Activated CD4-positive, alpha-beta T cell treated with anti-CD3 and anti-CD28 coated beads for 24 hours (primary cell): ENCODE data around the gene TMPRSS9.
"Not testable (repeated sequence)": the region's sequence is repeated elsewhere in the genome, so short reads cannot be mapped to it uniquely, and the experiment has no call there.

Source experiments
- DNase-seq, 2 donors: peaks; one replicate each; pipeline ENCODE4 v3.0.0-alpha.2; 2020; ENCODE audit warnings: low read depth in 2 of 2

The TMPRSS9 gene

GRCh38 chr19:2342656-2343288 is 17.3 kb upstream of the TMPRSS9 start:
- no peak for DNase-seq

- no peak for DNase-seq
Measured at GRCh38 chr19:2343289-2343982, 16.6 kb upstream of the TMPRSS9 start.

- DNase-seq: no peak
Measured at GRCh38 chr19:2344381-2344870, 15.6 kb upstream of the TMPRSS9 start.

- no peak for DNase-seq
Measured at GRCh38 chr19:2345076-2345475, 15.0 kb upstream of the TMPRSS9 start.

DNA sequence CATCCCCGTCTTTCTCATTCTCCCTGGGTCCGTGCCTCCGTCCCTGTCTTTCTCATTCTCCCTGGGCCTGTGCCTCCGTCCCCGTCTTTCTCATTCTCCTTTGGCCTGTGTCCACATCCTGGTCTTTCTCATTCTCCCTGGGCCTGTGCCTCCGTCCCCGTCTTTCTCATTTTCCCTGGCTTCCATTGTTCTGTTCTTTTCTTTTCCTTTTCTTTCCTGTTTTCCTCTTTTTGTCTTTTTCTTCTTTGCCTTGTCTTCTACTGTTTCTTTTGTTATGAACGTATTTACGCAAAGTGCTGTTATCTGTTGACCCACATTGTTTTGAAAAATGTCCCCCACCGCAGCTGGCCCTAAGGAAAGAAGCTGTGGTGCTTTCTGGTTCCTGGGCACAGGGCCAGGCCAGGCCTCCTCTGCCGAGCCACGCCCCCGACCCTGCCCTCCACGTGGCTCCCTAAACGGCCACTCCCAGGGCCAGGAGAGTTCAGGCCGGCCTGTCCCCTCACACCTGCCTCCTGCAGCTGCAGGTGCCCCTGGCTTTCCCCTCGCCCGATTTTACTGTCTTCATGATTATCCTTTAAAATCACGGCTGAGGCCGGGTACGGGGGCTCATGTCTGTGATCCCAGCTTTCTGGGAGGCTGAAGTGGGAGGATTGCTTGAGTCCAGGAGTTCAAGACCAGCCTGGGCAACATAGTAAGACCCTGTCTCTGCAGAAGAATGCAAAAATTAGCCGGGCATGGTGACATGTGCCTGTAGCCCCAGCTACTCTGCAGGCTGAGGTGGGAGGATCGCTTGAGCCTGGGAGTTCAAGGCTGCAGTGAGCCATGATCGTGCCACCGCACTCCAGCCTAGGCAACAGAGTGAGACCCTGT is 14.0 kb upstream of the TMPRSS9 start:
- DNase-seq: no peak

DNA sequence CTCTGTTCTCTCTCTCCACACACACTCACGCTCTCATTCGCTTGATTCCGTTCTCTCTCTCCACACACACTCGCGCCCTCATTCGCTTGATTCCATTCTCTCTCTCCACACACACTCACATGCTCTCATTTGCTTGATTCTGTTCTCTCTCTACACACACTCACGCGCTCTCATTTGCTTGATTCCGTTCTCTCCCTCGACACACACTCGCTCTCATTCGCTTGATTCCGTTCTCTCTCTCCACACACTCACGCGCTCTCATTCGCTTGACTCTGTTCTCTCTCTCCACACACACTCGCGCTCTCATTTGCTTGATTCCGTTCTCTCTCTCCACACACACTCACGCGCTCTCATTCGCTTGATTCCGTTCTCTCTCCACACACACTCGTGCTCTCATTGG is 10.2 kb upstream of the TMPRSS9 start:
- DNase-seq: not testable (repeated sequence)

DNA sequence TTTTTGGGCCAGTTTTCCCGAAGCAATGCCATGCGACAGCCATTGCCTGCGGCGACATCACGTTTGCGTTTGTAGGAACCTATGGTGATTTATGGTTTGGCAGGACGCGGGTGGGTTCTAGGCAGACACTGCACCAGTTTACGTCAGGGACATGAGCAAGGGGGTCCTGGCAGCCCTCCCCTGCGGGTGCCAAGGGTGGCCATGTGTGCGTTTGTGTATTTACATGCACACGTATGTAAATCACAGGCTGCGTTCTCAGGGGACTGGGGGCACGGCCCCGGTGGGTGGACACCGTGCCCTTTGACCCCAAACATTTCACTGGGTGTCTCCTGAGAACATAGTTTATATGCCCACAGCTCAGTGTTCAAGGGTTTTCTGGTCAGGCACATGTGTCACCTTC is 9.4 kb upstream of the TMPRSS9 start:
- no peak for DNase-seq

DNA sequence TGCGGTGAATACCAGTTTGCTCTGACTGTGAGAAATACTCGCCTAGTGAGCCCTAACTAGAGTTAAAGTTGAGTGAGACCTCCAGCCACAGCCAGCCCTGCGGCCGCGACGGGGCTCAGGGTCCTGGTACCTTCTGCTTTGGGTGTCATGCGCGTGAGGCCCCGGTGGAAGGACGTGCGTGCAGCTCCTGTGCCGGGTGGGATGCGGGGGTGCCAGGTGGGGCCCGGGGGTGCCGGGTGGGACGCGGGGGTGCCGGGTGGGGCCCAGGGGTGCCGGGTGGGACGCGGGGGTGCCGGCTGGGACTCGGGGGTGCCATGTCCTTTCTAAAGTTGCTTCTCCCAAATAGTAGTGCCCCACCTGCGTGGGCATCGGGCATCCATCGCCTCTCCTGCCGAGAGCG is 8.5 kb upstream of the TMPRSS9 start:
- no peak for DNase-seq

DNA sequence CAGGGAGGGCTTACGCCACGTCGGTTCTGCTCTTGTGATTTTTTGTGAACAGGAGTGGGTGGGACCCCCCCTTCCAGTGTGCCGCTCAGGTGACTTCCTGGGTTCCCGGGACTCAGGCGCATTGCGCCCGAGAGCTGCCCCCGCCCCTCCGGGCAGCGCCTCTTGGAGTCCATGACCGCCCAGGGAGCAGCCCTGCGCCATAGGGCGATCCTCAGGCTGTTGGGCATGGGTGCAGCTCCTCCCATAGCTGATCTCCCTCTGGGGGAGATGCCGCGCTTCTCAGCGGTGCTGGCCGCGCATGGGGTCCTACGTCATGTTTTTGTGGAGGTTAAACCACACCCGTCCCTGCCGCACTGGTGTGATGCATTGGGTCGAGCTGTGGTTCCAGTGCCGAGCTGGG is 7.9 kb upstream of the TMPRSS9 start:
- no peak for DNase-seq

- DNase-seq: no peak
Measured at GRCh38 chr19:2353159-2353886, 6.7 kb upstream of the TMPRSS9 start.

- DNase-seq: no peak
Measured at GRCh38 chr19:2353887-2354592, 6.0 kb upstream of the TMPRSS9 start.

DNA sequence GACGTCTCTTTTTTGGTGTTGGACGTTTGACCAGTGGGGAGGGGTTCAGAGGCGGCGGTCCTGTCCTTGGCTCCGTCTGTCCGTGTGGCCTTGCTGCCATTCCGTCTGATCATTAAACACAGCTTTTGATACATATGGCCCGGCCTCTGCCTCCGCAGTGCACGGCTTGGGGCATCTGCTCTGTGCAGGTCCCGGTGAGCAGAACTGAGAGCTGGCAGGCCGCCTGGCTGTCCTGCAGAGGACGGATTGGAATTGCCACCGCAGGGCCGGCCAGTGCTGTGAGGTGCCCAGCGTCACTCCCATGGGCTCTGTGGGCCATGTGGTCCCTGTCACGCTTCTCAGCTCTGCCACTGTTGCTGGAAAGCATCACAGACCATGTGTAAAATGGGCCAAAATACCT is 5.4 kb upstream of the TMPRSS9 start:
- no peak for DNase-seq

GRCh38 chr19:2355168-2356035 is 4.7 kb upstream of the TMPRSS9 start:
- no peak for DNase-seq

- DNase-seq: no peak
Measured at GRCh38 chr19:2356036-2356646, 3.9 kb upstream of the TMPRSS9 start.

DNA sequence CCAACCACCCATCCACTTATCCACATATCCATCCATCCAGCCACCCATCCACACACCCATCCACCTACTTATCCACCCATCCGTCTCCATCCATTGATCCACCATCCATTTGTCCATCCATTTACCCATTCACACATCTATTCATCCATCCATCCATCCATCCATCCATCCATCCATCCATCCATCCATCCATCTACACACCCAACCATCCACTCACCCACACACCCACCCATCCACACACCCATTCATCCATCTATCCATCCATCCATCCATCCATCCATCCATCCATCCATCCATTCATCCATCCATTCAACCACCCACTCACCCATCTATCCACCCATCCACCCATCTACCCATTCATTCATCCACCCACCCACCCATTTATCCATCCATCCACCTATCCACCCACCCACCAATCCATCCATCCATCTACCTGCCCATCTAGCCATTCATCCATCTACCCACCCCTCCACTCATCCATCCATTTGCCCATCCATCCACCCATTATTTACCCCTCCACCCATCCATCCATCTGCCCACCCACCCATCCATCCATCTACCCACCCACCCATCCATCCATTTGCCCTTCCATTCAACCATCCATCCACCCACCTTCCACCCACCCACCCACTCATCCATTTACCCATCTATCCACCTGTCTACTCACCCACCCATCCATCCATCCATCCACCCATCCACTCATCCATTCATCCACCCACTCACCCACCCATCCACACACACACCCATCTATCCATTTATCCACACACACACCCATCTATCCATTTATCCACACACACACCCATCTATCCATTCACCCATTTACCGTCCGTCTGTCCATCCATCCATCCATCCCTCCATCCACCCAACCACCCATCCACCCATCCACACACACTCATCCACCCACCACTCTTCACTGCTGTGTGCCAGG is 2.5 kb upstream of the TMPRSS9 start:
- no peak for DNase-seq

GRCh38 chr19:2358548-2359173 is 1.4 kb upstream of the TMPRSS9 start:
- no peak for DNase-seq

DNA sequence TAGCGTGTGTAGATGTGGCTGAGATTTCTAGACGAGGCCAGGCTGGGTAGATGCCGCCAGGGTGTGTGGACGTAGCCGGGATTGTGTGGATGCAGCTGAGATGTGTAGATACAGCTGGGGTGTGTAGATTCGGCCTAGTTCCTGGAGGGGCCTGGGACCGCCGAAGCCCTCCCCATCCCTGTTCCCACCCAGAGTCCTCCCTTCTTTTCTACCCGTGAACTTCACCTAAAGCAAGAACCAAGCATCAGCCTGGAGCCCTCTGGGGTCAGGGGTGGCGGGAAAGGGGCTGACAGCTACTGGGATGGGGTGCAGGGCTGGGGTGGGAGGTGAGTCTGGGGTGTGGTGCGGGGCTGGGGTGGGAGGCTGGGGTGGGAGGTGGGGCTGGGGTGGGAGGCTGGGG is 768 bp downstream of the TMPRSS9 start:
- DNase-seq: no peak
